Activated T-cell treated with anti-CD3 and anti-CD28 coated beads for 48 hours (primary cell): ENCODE data around the gene CHIC2.

Experiments
- DNase-seq: peaks from one replicate; pipeline ENCODE4 v3.0.0-alpha.2; 2020; ENCODE audit warnings: low read depth

The CHIC2 gene

DNA sequence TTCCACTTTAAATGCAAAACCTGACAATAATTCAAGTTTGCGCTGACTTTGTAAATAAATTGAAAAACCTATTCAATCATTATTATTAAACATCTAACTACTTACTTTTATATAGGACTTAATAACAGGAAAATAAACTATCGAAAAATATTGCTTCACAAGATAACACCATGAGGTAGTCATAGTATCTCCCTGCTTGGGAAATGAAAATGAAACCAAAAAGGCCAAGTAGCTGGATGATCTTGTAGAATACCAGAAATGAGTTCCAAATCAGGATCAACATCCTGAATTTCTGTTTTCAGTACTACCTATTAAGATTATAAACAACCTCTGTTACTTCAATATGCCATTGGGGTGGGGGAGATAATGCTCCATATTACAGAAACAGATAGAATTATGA, 58.9 kb downstream of the CHIC2 start:
- DNase-seq, result no peak

DNA sequence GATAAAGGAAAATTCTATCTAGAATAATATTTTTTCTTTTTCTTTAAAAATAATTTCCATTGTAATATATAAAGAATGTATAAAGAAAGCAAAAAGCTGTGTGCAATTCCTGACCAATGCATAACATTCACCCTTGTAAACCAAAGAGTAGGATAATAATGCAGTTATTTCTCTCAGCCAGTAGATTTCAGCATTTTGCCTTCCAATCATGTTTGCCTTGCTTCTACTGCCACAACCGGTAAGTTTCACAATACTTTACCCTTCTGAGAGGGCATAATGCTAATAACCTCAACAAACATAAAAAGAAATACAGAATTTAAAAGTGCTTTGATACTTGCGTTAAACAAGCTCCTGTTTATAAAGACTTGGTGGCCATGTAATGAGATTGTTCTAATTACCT, 59.9 kb downstream of the CHIC2 start:
- DNase-seq, result no peak

DNA sequence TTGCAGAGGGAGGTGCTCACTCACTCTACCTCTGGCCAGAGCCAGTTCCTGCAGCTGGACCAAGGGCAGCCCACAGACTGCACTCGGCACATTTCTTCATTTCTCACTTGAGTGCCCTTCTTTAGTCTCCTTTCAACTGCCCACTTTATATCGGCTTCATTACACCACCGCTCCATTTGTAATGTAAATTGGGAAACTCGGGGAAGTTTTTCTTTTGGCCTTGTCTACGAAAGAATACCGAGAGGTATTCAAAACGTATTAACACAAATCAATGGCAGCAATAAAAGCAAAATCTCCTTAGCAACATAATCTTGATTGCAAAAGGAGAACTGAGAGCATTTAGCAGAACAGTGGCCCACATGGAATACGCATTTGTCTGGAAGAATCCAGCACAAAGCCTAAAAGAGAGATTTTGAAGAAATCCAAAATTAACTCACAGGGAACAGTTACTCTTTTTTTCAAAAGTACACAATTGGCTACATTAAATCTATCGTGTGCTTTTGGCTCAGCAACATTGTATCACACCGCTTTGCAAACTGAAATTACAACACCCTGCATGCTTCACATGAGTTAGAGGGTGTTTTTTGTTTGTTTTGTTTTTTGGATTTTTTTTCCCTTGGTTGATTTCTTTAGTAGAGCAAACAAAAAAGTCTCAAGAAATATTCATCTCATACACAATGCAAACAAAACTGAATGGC, 62.6 kb downstream of the CHIC2 start:
- no peak for DNase-seq

- DNase-seq, result no peak
Observed at GRCh38 chr4:53997898-53998297, 66.5 kb downstream of the CHIC2 start.

DNA sequence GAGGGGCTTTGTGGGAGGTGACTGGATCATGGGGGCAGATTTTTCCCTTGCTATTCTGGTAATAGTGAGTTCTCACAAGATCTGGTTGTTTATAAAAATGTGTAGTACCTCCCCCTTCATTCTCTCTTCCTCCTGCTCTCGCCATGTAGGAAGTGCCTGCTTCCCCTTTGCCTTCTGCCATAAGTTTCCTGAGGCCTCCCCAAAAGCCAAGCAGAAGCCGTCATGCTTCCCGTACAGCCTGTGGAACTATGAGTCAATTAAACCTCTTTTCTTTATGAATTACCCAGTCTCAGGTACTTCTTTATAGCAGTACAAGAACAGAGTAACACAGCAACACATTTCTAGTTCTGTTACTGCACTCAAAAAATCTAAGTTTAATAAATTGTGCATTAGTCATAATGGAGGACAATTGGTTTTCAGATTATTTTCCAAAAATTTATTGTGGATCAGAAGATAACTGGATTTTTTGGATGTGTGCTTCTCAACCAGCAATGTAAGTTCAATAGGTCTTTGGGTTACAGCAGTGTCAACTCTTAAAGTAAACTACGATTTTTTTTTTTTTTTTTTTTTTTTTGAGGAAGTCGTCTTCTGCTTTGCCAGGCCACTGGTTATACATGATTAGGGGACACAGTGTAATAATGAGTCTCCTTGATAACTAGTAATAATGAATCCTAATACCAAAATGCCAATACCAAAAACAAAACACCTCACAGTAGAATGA, 69.9 kb downstream of the CHIC2 start:
- DNase-seq, result no peak

DNA sequence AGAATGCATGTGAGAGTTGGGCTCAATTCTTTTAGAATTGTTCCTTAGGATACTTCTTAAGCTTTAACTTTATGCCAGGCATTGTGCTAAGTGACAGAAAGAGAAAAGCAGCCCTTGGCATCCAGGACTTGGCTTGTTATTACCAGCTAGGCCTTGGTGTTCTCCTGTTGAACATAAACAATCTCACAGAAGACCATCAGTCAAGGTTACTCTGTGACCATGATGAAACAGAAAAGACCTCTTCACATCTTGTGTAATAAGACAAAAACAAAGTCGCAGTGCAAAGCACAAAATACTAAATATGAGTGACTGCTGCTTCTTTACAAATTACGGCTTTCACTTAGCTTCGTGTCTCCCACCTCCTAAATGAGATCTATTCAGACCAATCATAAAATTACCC, 71.6 kb downstream of the CHIC2 start:
- DNase-seq, result no peak

GRCh38 chr4:53991821-53992220, 72.6 kb downstream of the CHIC2 start:
- DNase-seq, result no peak

DNA sequence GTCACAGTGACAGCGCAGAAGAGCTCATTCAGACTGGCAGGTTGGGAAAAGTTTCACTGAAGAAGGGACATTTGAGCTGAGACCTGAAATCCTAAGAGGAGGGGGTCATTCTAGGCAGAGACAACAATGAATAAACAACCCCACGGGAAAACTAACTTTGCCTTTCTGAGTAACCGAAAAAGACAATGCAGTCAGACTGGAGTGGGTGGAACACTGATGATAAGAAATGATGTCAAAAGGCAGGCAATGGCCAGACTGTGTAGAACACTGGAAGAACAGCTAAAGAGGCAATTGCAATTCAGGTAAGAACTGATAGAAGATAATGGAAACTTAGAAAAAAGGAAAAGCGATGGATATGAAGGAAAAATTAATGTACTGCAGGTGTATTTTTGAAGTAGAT, 73.8 kb downstream of the CHIC2 start:
- no peak for DNase-seq

DNA sequence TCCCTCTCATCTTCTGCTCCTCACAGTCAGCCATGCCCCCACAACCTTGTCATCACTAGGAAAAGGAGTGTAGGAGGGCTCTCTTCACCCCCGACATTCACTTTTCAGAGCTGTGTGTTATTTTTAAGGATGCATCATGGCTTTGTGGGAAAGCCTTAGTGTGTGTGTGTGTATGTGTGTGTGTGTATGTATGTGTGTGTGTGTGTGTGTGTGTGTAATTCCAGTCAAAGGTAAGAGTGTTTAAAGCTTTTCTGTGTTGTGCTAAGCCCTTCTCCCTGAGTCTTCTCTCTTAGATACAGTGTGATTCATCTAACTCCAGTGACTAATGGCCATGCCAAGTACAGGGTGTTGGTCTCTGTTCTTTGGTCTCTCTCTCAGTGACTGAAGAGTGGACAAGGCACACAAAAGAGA, 76.6 kb downstream of the CHIC2 start:
- no peak for DNase-seq

- no peak for DNase-seq
Observed at GRCh38 chr4:53986062-53986461, 78.3 kb downstream of the CHIC2 start.

DNA sequence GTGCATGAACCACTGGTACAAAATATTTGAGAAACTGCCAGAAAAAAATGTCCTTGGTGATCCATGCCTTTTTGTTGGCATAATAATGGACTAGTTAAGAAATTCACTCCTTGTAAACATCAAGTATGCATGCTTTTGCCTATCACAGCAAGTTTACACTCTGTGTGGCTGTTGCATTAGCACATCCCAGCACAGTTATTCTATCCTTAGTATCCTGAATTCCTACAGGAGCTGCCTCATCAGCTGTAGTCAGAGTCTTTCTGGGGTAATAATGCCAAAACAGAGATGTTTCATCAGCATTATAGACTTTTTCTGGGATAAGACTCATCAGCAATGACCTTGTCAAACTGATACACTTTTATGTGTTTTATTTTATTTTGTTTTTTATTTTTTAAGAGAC, 82.8 kb downstream of the CHIC2 start:
- no peak for DNase-seq

- no peak for DNase-seq
Observed at GRCh38 chr4:53981066-53981465, 83.3 kb downstream of the CHIC2 start.

DNA sequence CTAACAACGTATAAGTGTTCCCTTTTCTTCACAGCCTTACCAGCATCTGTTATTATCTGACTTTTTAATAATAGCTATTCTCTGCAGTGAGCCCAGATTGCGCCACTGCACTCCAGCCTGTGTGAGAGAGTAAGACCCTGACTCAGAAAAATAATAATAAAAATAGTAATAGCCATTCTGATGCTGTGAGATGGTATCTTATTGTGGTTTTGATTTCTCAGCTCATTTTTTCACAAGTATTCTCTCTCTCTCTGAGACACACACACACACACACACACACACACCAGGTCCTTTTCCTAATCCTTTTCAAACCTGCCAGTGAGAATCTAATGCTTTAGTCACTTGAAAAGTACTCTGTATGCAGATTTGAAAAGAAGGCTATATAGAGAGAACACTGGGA, 89.8 kb downstream of the CHIC2 start:
- no peak for DNase-seq

- DNase-seq, result no peak
Observed at GRCh38 chr4:53967986-53968385, 96.4 kb downstream of the CHIC2 start.

- DNase-seq, result no peak
Observed at GRCh38 chr4:53963781-53964180, 100.6 kb downstream of the CHIC2 start.

DNA sequence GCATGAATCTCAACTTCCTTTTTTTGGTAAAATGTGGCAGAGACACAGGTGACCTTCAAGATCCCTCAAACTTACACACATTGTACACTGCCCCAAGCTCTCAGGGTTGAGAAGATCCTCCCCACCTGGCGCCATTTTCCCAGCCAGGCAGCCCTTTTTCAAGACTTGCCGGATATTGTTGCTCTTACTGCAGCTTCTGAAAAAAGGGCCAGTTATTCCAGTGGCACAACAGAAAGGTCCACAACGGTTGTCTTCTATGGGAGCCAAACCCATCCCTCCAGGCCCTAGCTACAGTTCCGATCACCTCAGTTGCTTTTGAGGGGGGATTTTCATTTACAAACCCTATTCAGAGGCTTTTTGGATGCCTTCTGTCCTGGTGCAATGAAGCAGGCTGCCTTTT, 101.1 kb downstream of the CHIC2 start:
- DNase-seq, result no peak

GRCh38 chr4:53962516-53963225, 101.7 kb downstream of the CHIC2 start:
- no peak for DNase-seq

- no peak for DNase-seq
Observed at GRCh38 chr4:53961351-53961750, 103.1 kb downstream of the CHIC2 start.

GRCh38 chr4:53960843-53961242, 103.6 kb downstream of the CHIC2 start:
- DNase-seq, result no peak
